Stomach (tissue), 19 donors: Measurements from ENCODE around the gene GPR22. TPM values are rescaled to one million over a fixed set of nuclear protein-coding genes. Genes with fewer than 3 reads are reported as not detected.

Experiments used
- DNase-seq, 2 donors: peaks; one replicate each; pipeline versions ENCODE4 v3.0.0 to v3.0.0-alpha.2; 2013 to 2019
- H3K27ac ChIP-seq, 5 donors: fragments of 200-600 bp in 4 of 5; sonication (generic) in 4 of 5; one replicate each; pipeline ENCODE4 v1.5.1; 2013 to 2019; ENCODE audit warnings: mild to moderate bottlenecking in 1 of 5, moderate library complexity in 1 of 5
- H3K27me3 ChIP-seq, 3 donors: fragments of 200-600 bp; sonication (generic); one replicate each; pipeline ENCODE4 v1.5.1; 2017 to 2019; ENCODE audit warnings: mixed run types in 1 of 3
- H3K36me3 ChIP-seq, 4 donors: fragments of 200-600 bp; sonication (generic); 1 replicate in 3 of 4; 2 replicates in 1 of 4; pipeline ENCODE4 v1.5.1; 2016 to 2019
- H3K4me1 ChIP-seq, 4 donors: fragments of 200-600 bp; sonication (generic); one replicate each; pipeline ENCODE4 v1.5.1; 2016 to 2019
- H3K4me3 ChIP-seq, 4 donors: fragments of 200-600 bp; sonication (generic) in 3 of 4; one replicate each; pipeline ENCODE4 v1.5.1; 2016 to 2019; ENCODE audit warnings: mild to moderate bottlenecking in 1 of 4
- H3K9me3 ChIP-seq, 4 donors: fragments of 200-600 bp; sonication (generic); one replicate each; pipeline ENCODE4 v1.5.1; 2016 to 2019
- CTCF ChIP-seq, 7 experiments: fragments of 450-650 bp in 4 of 7; fragments of 200-600 bp in 3 of 7; sonication (generic) in 3 of 7; IDR thresholded peaks; one replicate each; pipeline ENCODE4 v1.5.1; 2016 to 2019; ENCODE audit warnings: antibody characterized with exemption in 7 of 7, control low read depth in 2 of 7, mild to moderate bottlenecking in 1 of 7
- EP300 ChIP-seq: sonication (generic); formaldehyde crosslinking; IDR thresholded peaks from one replicate; pipeline ENCODE4 v1.6.1; 2017; ENCODE audit warnings: antibody characterized with exemption
- POLR2A ChIP-seq, 4 donors: fragments of 450-650 bp; IDR thresholded peaks; one replicate each; pipeline ENCODE4 v1.6.1; 2016; ENCODE audit warnings: antibody characterized with exemption in 4 of 4, control low read depth in 2 of 4, mild to moderate bottlenecking in 1 of 4, moderate library complexity in 1 of 4
- POLR2AphosphoS5 ChIP-seq, 3 donors: sonication (generic); formaldehyde crosslinking; IDR thresholded peaks; one replicate each; pipeline ENCODE4 v1.6.1; 2016; ENCODE audit warnings: antibody characterized with exemption in 3 of 3
- WGBS, 5 donors: extraction: QIAGEN DNeasy Blood & Tissue Kit in 3 of 5; methylation state at CpG; one replicate each; pipeline versions ENCODE4 v1.1.5 to v1.1.7; 2013 to 2018; 5-methylcytosine and 5-hydroxymethylcytosine counted together
- intact Hi-C: fragments of 100-400 bp; cut with DNase I; formaldehyde crosslinking; loops from one replicate; pipeline ENCODE4 v1.15.1; 2023; ENCODE audit warnings: low total_unique reads
- long read RNA-seq, 10 donors: transcript quantifications; one replicate each; lab custom pipeline, GENCODE V29; 2026
- polyA plus RNA-seq, 3 donors: library from polyadenylated mRNA; stranded (reverse); fragments of 200-250 nt; gene quantifications; one replicate each; pipeline ENCODE4 v1.2.3, GENCODE V29; 2013
- total RNA-seq, 5 donors: library from RNA; depleted of rRNA; stranded (reverse); fragments of >200 nt; gene quantifications; one replicate each; pipeline versions ENCODE4 v1.1.0 to v1.2.3, GENCODE V29; 2014 to 2016
- donor health status: healthy with polysubstance abuse.
- donor health status: Bipolar disorder and iron deficiency.
- donor health status: healthy.

GPR22 gene
- 1 to 10 TPM in 1 of 5 donors, not detected in 4; 1.5 TPM for total RNA-seq
- under 1 TPM in 1 of 3 donors, not detected in 2; 0.05 TPM for polyA plus RNA-seq
- long read RNA-seq, donor 1, partial matches to known transcripts, result 0 of 1 reads
- long read RNA-seq, donor 1, other reads (novel, unspliced or antisense), result 0 of 1 reads
- long read RNA-seq, donor 2, partial matches to known transcripts, result 0 of 1 reads
- long read RNA-seq, donor 2, other reads (novel, unspliced or antisense), result 0 of 1 reads
- long read RNA-seq, donor 3, partial matches to known transcripts, result 0 of 1 reads
- long read RNA-seq, donor 3, other reads (novel, unspliced or antisense), result 0 of 1 reads
- long read RNA-seq, donor 4, result 0 reads
- long read RNA-seq, donor 5, result 0 reads
- long read RNA-seq, donor 6, partial matches to known transcripts, result 0 of 3 reads
- long read RNA-seq, donor 6, other reads (novel, unspliced or antisense), result 0 of 3 reads
- long read RNA-seq, donor 7, result 0 reads
- long read RNA-seq, donor 8, result 0 reads
- long read RNA-seq, donor 9, result 0 reads
- long read RNA-seq, donor 10, result 0 reads

GRCh38 chr7:107469929-107470328 lies at the start of gene GPR22:
Gene GPR22, plus strand, starts transcription at chr7:107470057. Its CDS starts 4,004 bp downstream, at chr7:107474061.
- Histone ChIP-seq H3K4me1 (no peaks in the 10 kb centered on the region), H3K27ac (no peak within 1 kb of the TSS), H3K27me3 (no peaks in the 10 kb centered on the region), H3K4me3 (no peak within 1 kb of the TSS), H3K9me3 (no peaks in the 10 kb centered on the region), H3K36me3 (no peaks in the 10 kb centered on the region)
- no peak for DNase-seq
- intact Hi-C loops, result no loop called here
- 76 to 86% (median 79%) methylated on average over 4 of the region's 4 CpGs for WGBS, 5 donors
- no peak for TF ChIP-seq EP300
- TF ChIP-seq POLR2A (IDR thresholded peaks at IDR 0.05), result no peak
- TF ChIP-seq CTCF (IDR thresholded peaks at IDR 0.05), result no peak
- no peak for TF ChIP-seq POLR2AphosphoS5 (IDR thresholded peaks at IDR 0.05)

- no peak overlapping the region for H3K27ac ChIP-seq
- 54 to 81% (median 77%) methylated on average over 5 of the region's 5 CpGs for WGBS, 5 donors
- intact Hi-C loops, result no loop called here
- H3K4me1 ChIP-seq, result peaks cover 0 to 5% (median 0%) of the 10 kb centered on the region in 4 donors
- TF ChIP-seq POLR2AphosphoS5 (IDR thresholded peaks at IDR 0.05) (no peak), POLR2A (IDR thresholded peaks at IDR 0.05) (no peak), EP300 (no peak), CTCF (IDR thresholded peaks at IDR 0.05) (no peak)
- H3K36me3 ChIP-seq, result peaks cover 0 to 6% (median 0%) of the 10 kb centered on the region in 4 donors
- no peaks in the 10 kb centered on the region for H3K27me3 ChIP-seq
- DNase-seq, result peak in 1 of 2 donors; percentile 36
- H3K9me3 ChIP-seq, result no peaks in the 10 kb centered on the region
- no peak overlapping the region for H3K4me3 ChIP-seq
These were observed 42.4 kb upstream of the GPR22 start for GRCh38 chr7:107427462-107427861.

- Histone ChIP-seq H3K4me3 (no peak overlapping the region), H3K27ac (no peak overlapping the region), H3K9me3 (no peaks in the 10 kb centered on the region), H3K36me3 (peaks cover 0 to 6% (median 0%) of the 10 kb centered on the region in 4 donors), H3K27me3 (no peaks in the 10 kb centered on the region), H3K4me1 (peaks cover 0 to 5% (median 0%) of the 10 kb centered on the region in 4 donors)
- intact Hi-C loops, result no loop called here
- TF ChIP-seq CTCF (IDR thresholded peaks at IDR 0.05) (no peak), POLR2A (IDR thresholded peaks at IDR 0.05) (no peak), POLR2AphosphoS5 (IDR thresholded peaks at IDR 0.05) (no peak), EP300 (no peak)
- no peak for DNase-seq
- WGBS, 5 donors, result 94 to 98% (median 97%) methylated on average over 1 of the region's 1 CpG
These were observed 41.2 kb upstream of the GPR22 start for GRCh38 chr7:107428642-107429041.

- Histone ChIP-seq H3K27me3 (no peaks in the 10 kb centered on the region), H3K4me3 (no peak overlapping the region), H3K4me1 (peaks cover 0 to 5% (median 0%) of the 10 kb centered on the region in 4 donors), H3K27ac (no peak overlapping the region), H3K9me3 (no peaks in the 10 kb centered on the region), H3K36me3 (peaks cover 0 to 6% (median 0%) of the 10 kb centered on the region in 4 donors)
- TF ChIP-seq EP300 (no peak), POLR2A (IDR thresholded peaks at IDR 0.05) (no peak), POLR2AphosphoS5 (IDR thresholded peaks at IDR 0.05) (no peak), CTCF (IDR thresholded peaks at IDR 0.05) (no peak)
- no peak for DNase-seq
- intact Hi-C loops, result no loop called here
These were observed 39.8 kb upstream of the GPR22 start for GRCh38 chr7:107430057-107430456.
